Type B pancreatic cell (in vitro differentiated cells): ENCODE measurements around the gene CHRND. TPM values are rescaled to one million over a fixed set of nuclear protein-coding genes. Genes with fewer than 3 reads are reported as not detected.

Experiments used
- DNase-seq: peaks from one replicate; pipeline ENCODE4 v3.0.0; 2021; ENCODE audit warnings: mixed read lengths; ENCODE audit not compliant: unreplicated experiment; ENCODE audit errors: extremely low spot score
- H3K27ac Mint-ChIP-seq: 2 replicates; pipeline ENCODE4 v1.8.0; 2021; ENCODE audit warnings: mild to moderate bottlenecking, mixed read lengths
- H3K27me3 Mint-ChIP-seq: 2 replicates; pipeline ENCODE4 v1.8.0; 2021; ENCODE audit warnings: mixed read lengths
- H3K36me3 Mint-ChIP-seq: 2 replicates; pipeline ENCODE4 v1.8.0; 2021; ENCODE audit warnings: mixed read lengths
- H3K4me1 Mint-ChIP-seq: one replicate; pipeline ENCODE4 v1.8.0; 2021; ENCODE audit warnings: mixed read lengths; ENCODE audit not compliant: unreplicated experiment
- H3K4me3 Mint-ChIP-seq: 2 replicates; pipeline ENCODE4 v1.8.0; 2021; ENCODE audit warnings: mild to moderate bottlenecking, mixed read lengths
- H3K9me3 Mint-ChIP-seq: 2 replicates; pipeline ENCODE4 v1.8.0; 2021; ENCODE audit warnings: mixed read lengths
- CTCF ChIP-seq: fragments of 200-600 bp; sonication (generic); conservative IDR thresholded peaks from 2 replicates; pipeline ENCODE4 v1.5.0; 2021; ENCODE audit warnings: antibody characterized with exemption, mild to moderate bottlenecking
- total RNA-seq: library from RNA; stranded (reverse); gene quantifications from 2 replicates; pipeline ENCODE4 v1.2.1, GENCODE V29; 2021; ENCODE audit warnings: low replicate concordance

CHRND gene
- total RNA-seq, 1 donor from 2014 or later: 0.60 TPM

GRCh38 chr2:232501794-232502390 lies 24.1 kb upstream of the CHRND start:
- Mint-ChIP-seq H3K27ac (no peak overlapping the region), H3K4me1 (peaks cover 9% of the 10 kb centered on the region), H3K36me3 (no peaks in the 10 kb centered on the region), H3K9me3 (no peaks in the 10 kb centered on the region), H3K4me3 (peak overlapping the region; percentile 41), H3K27me3 (peaks cover 57% of the 10 kb centered on the region)
- no peak for TF ChIP-seq CTCF
- no peak for DNase-seq

GRCh38 chr2:232502511-232502910 lies 23.4 kb upstream of the CHRND start:
- H3K27me3 Mint-ChIP-seq: peaks cover 62% of the 10 kb centered on the region
- DNase-seq: no peak

GRCh38 chr2:232502911-232503808 lies 22.8 kb upstream of the CHRND start:
- H3K9me3 Mint-ChIP-seq: no peaks in the 10 kb centered on the region
- no peaks in the 10 kb centered on the region for H3K36me3 Mint-ChIP-seq
- DNase-seq: no peak
- H3K27me3 Mint-ChIP-seq: peaks cover 67% of the 10 kb centered on the region
- no peak for TF ChIP-seq CTCF
- H3K27ac Mint-ChIP-seq: peak overlapping the region; percentile 61
- peak overlapping the region; percentile 66 for H3K4me3 Mint-ChIP-seq
- H3K4me1 Mint-ChIP-seq: peaks cover 9% of the 10 kb centered on the region

More at GRCh38 chr2:232502511-232502910, 23.4 kb upstream of the CHRND start:
- Mint-ChIP-seq H3K4me1 (peaks cover 9% of the 10 kb centered on the region), H3K27ac (peak overlapping the region; percentile 61), H3K4me3 (peak overlapping the region; percentile 84), H3K9me3 (no peaks in the 10 kb centered on the region), H3K36me3 (no peaks in the 10 kb centered on the region)
- no peak for TF ChIP-seq CTCF

GRCh38 chr2:232503809-232504323 lies 22.1 kb upstream of the CHRND start:
- peak overlapping the region; percentile 66 for H3K4me3 Mint-ChIP-seq
- peaks cover 65% of the 10 kb centered on the region for H3K27me3 Mint-ChIP-seq
- H3K9me3 Mint-ChIP-seq: no peaks in the 10 kb centered on the region
- H3K27ac Mint-ChIP-seq: peak overlapping the region; percentile 50
- H3K4me1 Mint-ChIP-seq: peaks cover 9% of the 10 kb centered on the region
- H3K36me3 Mint-ChIP-seq: no peaks in the 10 kb centered on the region
- DNase-seq: no peak
- no peak for TF ChIP-seq CTCF

GRCh38 chr2:232504438-232504837 lies 21.5 kb upstream of the CHRND start:
- no peaks in the 10 kb centered on the region for H3K36me3 Mint-ChIP-seq
- no peak for DNase-seq
- H3K27ac Mint-ChIP-seq: peak overlapping the region; percentile 50
- peaks cover 65% of the 10 kb centered on the region for H3K27me3 Mint-ChIP-seq
- no peak overlapping the region for H3K4me3 Mint-ChIP-seq
- no peaks in the 10 kb centered on the region for H3K9me3 Mint-ChIP-seq
- no peak for TF ChIP-seq CTCF
- H3K4me1 Mint-ChIP-seq: peaks cover 9% of the 10 kb centered on the region
